Tibial nerve (tissue), 4 donors: ENCODE results near the gene TEKTIP1. TPM values are rescaled to one million over a fixed set of nuclear protein-coding genes. Genes with fewer than 3 reads are reported as not detected.

Source experiments
- DNase-seq, 2 donors: peaks; one replicate each; pipeline ENCODE4 v3.0.0-alpha.2; 2019; ENCODE audit warnings: low spot score in 2 of 2
- H3K27ac ChIP-seq, 4 donors: fragments of 200-600 bp; sonication (generic) in 3 of 4; one replicate each; pipeline ENCODE4 v1.5.1; 2017 to 2019; ENCODE audit warnings: mild to moderate bottlenecking in 1 of 4
- H3K27me3 ChIP-seq, 2 donors: fragments of 200-600 bp; sonication (generic) in 1 of 2; one replicate each; pipeline versions ENCODE4 v1.5.1 to v1.6.0; 2017 to 2019
- H3K36me3 ChIP-seq, 3 donors: fragments of 200-600 bp; sonication (generic); one replicate each; pipeline ENCODE4 v1.5.1; 2018 to 2019
- H3K4me1 ChIP-seq, 4 donors: fragments of 200-600 bp; sonication (generic) in 3 of 4; one replicate each; pipeline ENCODE4 v1.5.1; 2017 to 2019
- H3K4me3 ChIP-seq, 4 donors: fragments of 200-600 bp; sonication (generic) in 3 of 4; one replicate each; pipeline ENCODE4 v1.5.1; 2017 to 2019; ENCODE audit warnings: mild to moderate bottlenecking in 1 of 4, moderate library complexity in 1 of 4
- H3K9me3 ChIP-seq, 4 donors: fragments of 200-600 bp; sonication (generic) in 3 of 4; one replicate each; pipeline ENCODE4 v1.5.1; 2017 to 2019
- CTCF ChIP-seq, 5 experiments: fragments of 200-600 bp in 3 of 5; fragments of 450-650 bp in 2 of 5; sonication (generic) in 3 of 5; IDR thresholded peaks; one replicate each; pipeline ENCODE4 v1.5.1; 2016 to 2019; ENCODE audit warnings: antibody characterized with exemption in 5 of 5, mild to moderate bottlenecking in 3 of 5, moderate library complexity in 2 of 5
- EP300 ChIP-seq, 2 donors: sonication (generic); formaldehyde crosslinking; IDR thresholded peaks; one replicate each; pipeline ENCODE4 v1.6.1; 2017; ENCODE audit warnings: antibody characterized with exemption in 2 of 2, mild to moderate bottlenecking in 1 of 2
- POLR2A ChIP-seq, 2 donors: fragments of 450-650 bp; IDR thresholded peaks; one replicate each; pipeline ENCODE4 v1.6.1; 2017; ENCODE audit warnings: antibody characterized with exemption in 2 of 2, mild to moderate bottlenecking in 2 of 2, moderate library complexity in 2 of 2
- WGBS, 2 donors: methylation state at CpG; one replicate each; pipeline ENCODE4 v1.1.5; 2018; 5-methylcytosine and 5-hydroxymethylcytosine counted together
- total RNA-seq, 4 donors: library from RNA; depleted of rRNA; stranded (reverse); fragments of >200 nt; gene quantifications; one replicate each; pipeline ENCODE4 v1.1.0, GENCODE V29; 2016

Gene TEKTIP1
- total RNA-seq, 4 donors from 2014 or later = 2.4 TPM; not detected in 3

GRCh38 chr19:3575260-3575741 lies 36.3 kb downstream of the TEKTIP1 start:
- DNase-seq = no peak
- H3K4me3 ChIP-seq = no peak overlapping the region
- WGBS, 2 donors = 88 to 90% methylated on average over 19 of the region's 19 CpGs
- no peaks in the 10 kb centered on the region for H3K27me3 ChIP-seq
- H3K36me3 ChIP-seq = peaks cover 0 to 33% (median 2%) of the 10 kb centered on the region in 3 donors
- TF ChIP-seq EP300 (IDR thresholded peaks at IDR 0.05) = no peak
- TF ChIP-seq POLR2A (IDR thresholded peaks at IDR 0.05) = no peak
- TF ChIP-seq CTCF (IDR thresholded peaks at IDR 0.05) = no peak
- H3K27ac ChIP-seq = no peak overlapping the region
- peaks cover 0 to 67% (median 24%) of the 10 kb centered on the region in 4 donors for H3K4me1 ChIP-seq
- no peaks in the 10 kb centered on the region for H3K9me3 ChIP-seq

- H3K9me3 ChIP-seq = no peaks in the 10 kb centered on the region
- 77 to 81% methylated on average over 29 of the region's 29 CpGs for WGBS, 2 donors
- peaks cover 0 to 66% (median 20%) of the 10 kb centered on the region in 4 donors for H3K4me1 ChIP-seq
- no peak for DNase-seq
- H3K36me3 ChIP-seq = peaks cover 0 to 33% (median 2%) of the 10 kb centered on the region in 3 donors
- peak overlapping the region in 3 of 4 donors; percentile 57 to 82 (median 80) for H3K27ac ChIP-seq
- H3K4me3 ChIP-seq = peak overlapping the region in 3 of 4 donors; percentile 10 to 40 (median 26)
- no peaks in the 10 kb centered on the region for H3K27me3 ChIP-seq
- no peak for TF ChIP-seq CTCF (IDR thresholded peaks at IDR 0.05)
These were observed 37.1 kb downstream of the TEKTIP1 start for GRCh38 chr19:3575949-3576673.

GRCh38 chr19:3576696-3577443 lies 37.9 kb downstream of the TEKTIP1 start:
- no peak for DNase-seq
- peaks cover 0 to 58% (median 17%) of the 10 kb centered on the region in 4 donors for H3K4me1 ChIP-seq

GRCh38 chr19:3577723-3578344 lies 38.9 kb downstream of the TEKTIP1 start:
- peaks cover 0 to 54% (median 17%) of the 10 kb centered on the region in 4 donors for H3K4me1 ChIP-seq
- no peaks in the 10 kb centered on the region for H3K27me3 ChIP-seq
- H3K9me3 ChIP-seq = no peaks in the 10 kb centered on the region
- H3K4me3 ChIP-seq = no peak overlapping the region
- WGBS, 2 donors = 82 to 87% methylated on average over 50 to 52 of the region's 60 CpGs
- peaks cover 0 to 33% (median 2%) of the 10 kb centered on the region in 3 donors for H3K36me3 ChIP-seq
- H3K27ac ChIP-seq = peak overlapping the region in 2 of 4 donors; percentile 80 to 82
- TF ChIP-seq EP300 (IDR thresholded peaks at IDR 0.05) = no peak
- TF ChIP-seq POLR2A (IDR thresholded peaks at IDR 0.05) = no peak
- no peak for TF ChIP-seq CTCF (IDR thresholded peaks at IDR 0.05)
- DNase-seq = no peak

More at GRCh38 chr19:3576696-3577443, 37.9 kb downstream of the TEKTIP1 start:
- peak overlapping the region in 3 of 4 donors; percentile 10 to 40 (median 26) for H3K4me3 ChIP-seq
- H3K36me3 ChIP-seq = peaks cover 0 to 33% (median 2%) of the 10 kb centered on the region in 3 donors
- WGBS, 2 donors = 42% methylated on average over 72 to 75 of the region's 78 CpGs
- no peaks in the 10 kb centered on the region for H3K27me3 ChIP-seq
- H3K9me3 ChIP-seq = no peaks in the 10 kb centered on the region
- H3K27ac ChIP-seq = peak overlapping the region in 3 of 4 donors; percentile 57 to 82 (median 80)
- TF ChIP-seq CTCF (IDR thresholded peaks at IDR 0.05) = no peak
- peak in 1 of 2 donors; percentile 34 for TF ChIP-seq EP300 (IDR thresholded peaks at IDR 0.05)
- TF ChIP-seq POLR2A (IDR thresholded peaks at IDR 0.05) = peak in 1 of 2 donors; percentile 29
